ENCODE results near the gene TMEM132D. TPM values are rescaled to one million over a fixed set of nuclear protein-coding genes. Genes with fewer than 3 reads are reported as not detected.

TMEM132D gene
- total RNA-seq, 1 donor from 2014 or later, result 1.1 TPM

DNA sequence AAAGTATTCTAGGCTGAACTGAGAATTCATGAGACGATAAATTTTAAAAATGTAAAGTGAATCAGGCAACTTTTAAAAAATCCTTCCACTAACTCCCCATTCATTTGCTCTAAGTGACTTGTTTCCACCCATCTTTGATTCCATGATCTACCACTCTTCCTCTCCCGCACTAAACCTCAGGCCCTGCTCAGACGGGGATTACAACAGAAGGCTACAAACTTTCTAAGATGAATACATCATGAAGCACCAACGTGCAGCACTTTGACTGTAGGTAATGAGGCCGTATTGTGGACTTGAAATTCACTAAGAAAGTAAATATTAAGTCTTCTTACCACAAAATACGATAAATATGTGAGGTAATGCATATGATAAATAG, 30.0 kb downstream of the TMEM132D start:
- peaks cover 5% of the 10 kb centered on the region for H3K27me3 Mint-ChIP-seq (ENCODE audit: insufficient read depth, low read depth)
- peak overlapping the region; percentile 27 for H3K27ac Mint-ChIP-seq
- Histone ChIP-seq H3K4me1 (peaks cover 38% of the 10 kb centered on the region), H3K9me3 (ENCODE audit: low read depth) (no peaks in the 10 kb centered on the region), H3K79me2 (ENCODE audit: low read depth) (no peaks in the 10 kb centered on the region), H3K27ac (no peak overlapping the region), H3K4me2 (peak overlapping the region; percentile 74), H4K20me1 (ENCODE audit: low read depth) (peaks cover 31% of the 10 kb centered on the region), H3K36me3 (no peaks in the 10 kb centered on the region), H3F3A (ENCODE audit: low read depth) (peaks cover 40% of the 10 kb centered on the region), H3K9ac (no peak overlapping the region), H3K27me3 (peaks cover 86% of the 10 kb centered on the region), H2AFZ (replicated peaks) (no peak overlapping the region), H3K4me3 (peak overlapping the region; percentile 21)
- H3K4me3 Mint-ChIP-seq, result peak overlapping the region; percentile 5
- TF ChIP-seq EZH2 (IDR thresholded peaks at IDR 0.05), result no peak
- TF ChIP-seq, protein P1, sequence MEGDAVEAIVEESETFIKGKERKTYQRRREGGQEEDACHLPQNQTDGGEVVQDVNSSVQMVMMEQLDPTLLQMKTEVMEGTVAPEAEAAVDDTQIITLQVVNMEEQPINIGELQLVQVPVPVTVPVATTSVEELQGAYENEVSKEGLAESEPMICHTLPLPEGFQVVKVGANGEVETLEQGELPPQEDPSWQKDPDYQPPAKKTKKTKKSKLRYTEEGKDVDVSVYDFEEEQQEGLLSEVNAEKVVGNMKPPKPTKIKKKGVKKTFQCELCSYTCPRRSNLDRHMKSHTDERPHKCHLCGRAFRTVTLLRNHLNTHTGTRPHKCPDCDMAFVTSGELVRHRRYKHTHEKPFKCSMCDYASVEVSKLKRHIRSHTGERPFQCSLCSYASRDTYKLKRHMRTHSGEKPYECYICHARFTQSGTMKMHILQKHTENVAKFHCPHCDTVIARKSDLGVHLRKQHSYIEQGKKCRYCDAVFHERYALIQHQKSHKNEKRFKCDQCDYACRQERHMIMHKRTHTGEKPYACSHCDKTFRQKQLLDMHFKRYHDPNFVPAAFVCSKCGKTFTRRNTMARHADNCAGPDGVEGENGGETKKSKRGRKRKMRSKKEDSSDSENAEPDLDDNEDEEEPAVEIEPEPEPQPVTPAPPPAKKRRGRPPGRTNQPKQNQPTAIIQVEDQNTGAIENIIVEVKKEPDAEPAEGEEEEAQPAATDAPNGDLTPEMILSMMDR (IDR thresholded peaks at IDR 0.05), result no peak
- TF ChIP-seq EZH2phosphoT487 (IDR thresholded peaks at IDR 0.05), result no peak
- DNase-seq (ENCODE audit: low spot score), result no peak
- H3K9me3 Mint-ChIP-seq, result peaks cover 11% of the 10 kb centered on the region
- H3K4me1 Mint-ChIP-seq, result peaks cover 54% of the 10 kb centered on the region
- peaks cover 11% of the 10 kb centered on the region for H3K36me3 Mint-ChIP-seq

GRCh38 chr12:129873111-129873832, 30.6 kb downstream of the TMEM132D start:
- H3K9me3 Mint-ChIP-seq, result peaks cover 10% of the 10 kb centered on the region
- peaks cover 10% of the 10 kb centered on the region for H3K36me3 Mint-ChIP-seq
- peaks cover 7% of the 10 kb centered on the region for H3K27me3 Mint-ChIP-seq (ENCODE audit: insufficient read depth, low read depth)
- DNase-seq (ENCODE audit: low spot score), result peak; percentile 65
- no peaks in the 10 kb centered on the region for H3K36me3 ChIP-seq
- peaks cover 31% of the 10 kb centered on the region for H4K20me1 ChIP-seq (ENCODE audit: low read depth)
- peak overlapping the region; percentile 74 for H3K4me2 ChIP-seq
- peaks cover 40% of the 10 kb centered on the region for H3F3A ChIP-seq (ENCODE audit: low read depth)
- peak overlapping the region; percentile 40 for H3K27ac Mint-ChIP-seq
- H3K27me3 ChIP-seq, result peaks cover 86% of the 10 kb centered on the region
- peaks cover 38% of the 10 kb centered on the region for H3K4me1 ChIP-seq
- no peaks in the 10 kb centered on the region for H3K9me3 ChIP-seq (ENCODE audit: low read depth)
- peaks cover 53% of the 10 kb centered on the region for H3K4me1 Mint-ChIP-seq
- TF ChIP-seq EZH2 (IDR thresholded peaks at IDR 0.05), result no peak
- TF ChIP-seq, protein P1 (IDR thresholded peaks at IDR 0.05), result no peak
- no peak for TF ChIP-seq EZH2phosphoT487 (IDR thresholded peaks at IDR 0.05)
- no peaks in the 10 kb centered on the region for H3K79me2 ChIP-seq (ENCODE audit: low read depth)
- no peak overlapping the region for H3K9ac ChIP-seq
- H3K27ac ChIP-seq, result no peak overlapping the region
- H3K4me3 ChIP-seq, result peak overlapping the region; percentile 21
- H2AFZ ChIP-seq (replicated peaks), result no peak overlapping the region
- peak overlapping the region; percentile 23 for H3K4me3 Mint-ChIP-seq

- H3K36me3 ChIP-seq, result no peaks in the 10 kb centered on the region
- no peak for TF ChIP-seq EZH2 (IDR thresholded peaks at IDR 0.05)
- peak; percentile 95 for TF ChIP-seq EZH2phosphoT487 (IDR thresholded peaks at IDR 0.05)
- TF ChIP-seq, protein P1 (IDR thresholded peaks at IDR 0.05), result no peak
- peaks cover 40% of the 10 kb centered on the region for H3F3A ChIP-seq (ENCODE audit: low read depth)
- H3K27me3 ChIP-seq, result peaks cover 86% of the 10 kb centered on the region
- H3K9ac ChIP-seq, result no peak overlapping the region
- Mint-ChIP-seq H3K9me3 (peaks cover 13% of the 10 kb centered on the region), H3K27ac (peak overlapping the region; percentile 89), H3K4me3 (peak overlapping the region; percentile 23), H3K36me3 (peaks cover 11% of the 10 kb centered on the region), H3K4me1 (peaks cover 52% of the 10 kb centered on the region), H3K27me3 (ENCODE audit: insufficient read depth, low read depth) (peaks cover 7% of the 10 kb centered on the region)
- peak; percentile 87 for DNase-seq (ENCODE audit: low spot score)
- peak overlapping the region; percentile 21 for H3K4me3 ChIP-seq
- H3K79me2 ChIP-seq (ENCODE audit: low read depth), result no peaks in the 10 kb centered on the region
- no peaks in the 10 kb centered on the region for H3K9me3 ChIP-seq (ENCODE audit: low read depth)
- H3K4me1 ChIP-seq, result peaks cover 38% of the 10 kb centered on the region
- peak overlapping the region; percentile 74 for H3K4me2 ChIP-seq
- H4K20me1 ChIP-seq (ENCODE audit: low read depth), result peaks cover 31% of the 10 kb centered on the region
- no peak overlapping the region for H3K27ac ChIP-seq
- no peak overlapping the region for H2AFZ ChIP-seq (replicated peaks)
Measured at GRCh38 chr12:129871991-129872972, 31.5 kb downstream of the TMEM132D start.
